Esophagus squamous epithelium (tissue), 4 donors: ENCODE data around the gene VIPR2.

Source experiments
- POLR2A ChIP-seq, 4 donors: fragments of 450-650 bp; IDR thresholded peaks; one replicate each; pipeline ENCODE4 v1.6.1; 2017; ENCODE audit warnings: antibody characterized with exemption in 4 of 4, mild to moderate bottlenecking in 4 of 4, moderate library complexity in 3 of 4
- TF ChIP-seq, protein P1 (sequence below), 6 experiments: fragments of 450-650 bp in 4 of 6; fragments of 200-600 bp in 2 of 6; sonication (generic) in 2 of 6; IDR thresholded peaks; one replicate each; pipeline ENCODE4 v1.5.1; 2016 to 2019; ENCODE audit warnings: antibody characterized with exemption in 6 of 6, mild to moderate bottlenecking in 4 of 6, moderate library complexity in 4 of 6

- TF ChIP-seq, protein P1, sequence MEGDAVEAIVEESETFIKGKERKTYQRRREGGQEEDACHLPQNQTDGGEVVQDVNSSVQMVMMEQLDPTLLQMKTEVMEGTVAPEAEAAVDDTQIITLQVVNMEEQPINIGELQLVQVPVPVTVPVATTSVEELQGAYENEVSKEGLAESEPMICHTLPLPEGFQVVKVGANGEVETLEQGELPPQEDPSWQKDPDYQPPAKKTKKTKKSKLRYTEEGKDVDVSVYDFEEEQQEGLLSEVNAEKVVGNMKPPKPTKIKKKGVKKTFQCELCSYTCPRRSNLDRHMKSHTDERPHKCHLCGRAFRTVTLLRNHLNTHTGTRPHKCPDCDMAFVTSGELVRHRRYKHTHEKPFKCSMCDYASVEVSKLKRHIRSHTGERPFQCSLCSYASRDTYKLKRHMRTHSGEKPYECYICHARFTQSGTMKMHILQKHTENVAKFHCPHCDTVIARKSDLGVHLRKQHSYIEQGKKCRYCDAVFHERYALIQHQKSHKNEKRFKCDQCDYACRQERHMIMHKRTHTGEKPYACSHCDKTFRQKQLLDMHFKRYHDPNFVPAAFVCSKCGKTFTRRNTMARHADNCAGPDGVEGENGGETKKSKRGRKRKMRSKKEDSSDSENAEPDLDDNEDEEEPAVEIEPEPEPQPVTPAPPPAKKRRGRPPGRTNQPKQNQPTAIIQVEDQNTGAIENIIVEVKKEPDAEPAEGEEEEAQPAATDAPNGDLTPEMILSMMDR (IDR thresholded peaks at IDR 0.05) = no peak
- no peak for TF ChIP-seq POLR2A (IDR thresholded peaks at IDR 0.05)
These were observed 6.2 kb downstream of the VIPR2 start for GRCh38 chr7:159138508-159138907.
